ENCODE data around the gene KCNJ10. TPM values are rescaled to one million over a fixed set of nuclear protein-coding genes. Genes with fewer than 3 reads are reported as not detected.

The KCNJ10 gene
- total RNA-seq, 1 experiment from 2014 or later, result 0.68 TPM

DNA sequence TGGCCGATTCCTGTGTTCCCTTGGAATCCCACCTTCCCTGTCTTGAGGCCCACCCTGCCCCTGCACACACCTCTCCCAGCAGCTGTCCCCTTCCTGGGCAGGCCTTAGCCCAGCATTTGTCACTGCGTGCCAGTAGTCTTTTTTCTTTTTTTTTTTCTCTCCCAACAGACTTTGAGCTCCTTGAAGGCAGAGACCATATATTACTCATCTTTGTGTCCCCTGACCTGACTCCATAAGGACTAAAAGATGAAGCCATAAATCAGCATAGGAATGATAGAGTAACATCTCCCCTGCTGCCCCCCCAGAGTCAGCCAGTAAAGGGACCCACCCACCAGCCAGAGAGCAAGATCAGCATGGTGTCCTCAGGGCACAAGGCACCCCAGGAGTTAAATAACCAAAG is 65.5 kb downstream of the KCNJ10 start:
- Histone ChIP-seq H3K36me3 (ENCODE audit: control insufficient read depth, insufficient read depth, low read length) (no peaks in the 10 kb centered on the region), H3K4me3 (ENCODE audit: low read depth, low read length) (no peak overlapping the region), H3K4me1 (no peaks in the 10 kb centered on the region; the same call in 1 of the 2 replicates), H3K27me3 (replicated peaks; ENCODE audit: control insufficient read depth, insufficient read depth, low read length) (no peaks in the 10 kb centered on the region), H3K9me3 (no peaks in the 10 kb centered on the region)
- no TSS peak for BruUV-seq (replicated peaks)
- no peak for DNase-seq
- no peaks in the 10 kb centered on the region for H3K27me3 Mint-ChIP-seq (ENCODE audit: insufficient read depth, unreplicated experiment)
- no peaks in the 10 kb centered on the region for H3K36me3 Mint-ChIP-seq (ENCODE audit: insufficient read depth, unreplicated experiment)
- H3K27ac Mint-ChIP-seq (ENCODE audit: unreplicated experiment), result no peak overlapping the region
- ChIA-PET POLR2A (interaction anchor here (0.6 kb wide), 1 partner anchor 68 kb away, joined by 3 read pairs; no protein-coding TSS in a partner anchor), CTCF (interaction anchor here (0.8 to 7.1 kb wide), 3 partner anchors 68 to 195 kb away, joined by 3 to 129 read pairs (median 3); no protein-coding TSS in a partner anchor)
- no peak overlapping the region for H3K4me3 Mint-ChIP-seq (ENCODE audit: unreplicated experiment)
- H3K4me1 Mint-ChIP-seq (ENCODE audit: low read depth, unreplicated experiment), result peaks cover 8% of the 10 kb centered on the region
- no peaks in the 10 kb centered on the region for H3K9me3 Mint-ChIP-seq (ENCODE audit: unreplicated experiment)
- intact Hi-C loops (cut with micrococcal nuclease; ENCODE audit: unreplicated experiment), result no loop called here
- no peak for TF ChIP-seq CTCF (IDR thresholded peaks at IDR 0.05; ENCODE audit: insufficient read depth in 1 of 2, low read depth in 1 of 2, low read length in 1 of 2, severe bottlenecking in 1 of 2, unreplicated experiment in 1 of 2)

GRCh38 chr1:160004001-160004400 is 66.0 kb downstream of the KCNJ10 start:
- TF ChIP-seq CTCF (IDR thresholded peaks at IDR 0.05; ENCODE audit: insufficient read depth in 1 of 2, low read depth in 1 of 2, low read length in 1 of 2, severe bottlenecking in 1 of 2, unreplicated experiment in 1 of 2), result no peak
- DNase-seq, result no peak
- no peaks in the 10 kb centered on the region for H3K36me3 Mint-ChIP-seq (ENCODE audit: insufficient read depth, unreplicated experiment)
- H3K36me3 ChIP-seq (ENCODE audit: control insufficient read depth, insufficient read depth, low read length), result no peaks in the 10 kb centered on the region
- CTCF ChIA-PET, result interaction anchor here (0.8 to 7.1 kb wide), 4 partner anchors 67 to 205 kb away, joined by 3 to 129 read pairs (median 6); no protein-coding TSS in a partner anchor
- H3K27me3 Mint-ChIP-seq (ENCODE audit: insufficient read depth, unreplicated experiment), result no peaks in the 10 kb centered on the region
- peaks cover 8% of the 10 kb centered on the region for H3K4me1 Mint-ChIP-seq (ENCODE audit: low read depth, unreplicated experiment)
- H3K4me1 ChIP-seq, result no peaks in the 10 kb centered on the region; the same call in 1 of the 2 replicates
- intact Hi-C loops (cut with micrococcal nuclease; ENCODE audit: unreplicated experiment), result no loop called here
- no peaks in the 10 kb centered on the region for H3K9me3 ChIP-seq
- no peak overlapping the region for H3K4me3 Mint-ChIP-seq (ENCODE audit: unreplicated experiment)
- H3K27ac Mint-ChIP-seq (ENCODE audit: unreplicated experiment), result no peak overlapping the region
- H3K27me3 ChIP-seq (replicated peaks; ENCODE audit: control insufficient read depth, insufficient read depth, low read length), result no peaks in the 10 kb centered on the region
- BruUV-seq (replicated peaks), result no TSS peak
- no peaks in the 10 kb centered on the region for H3K9me3 Mint-ChIP-seq (ENCODE audit: unreplicated experiment)
- H3K4me3 ChIP-seq (ENCODE audit: low read depth, low read length), result no peak overlapping the region
- POLR2A ChIA-PET, result no interaction called here

DNA sequence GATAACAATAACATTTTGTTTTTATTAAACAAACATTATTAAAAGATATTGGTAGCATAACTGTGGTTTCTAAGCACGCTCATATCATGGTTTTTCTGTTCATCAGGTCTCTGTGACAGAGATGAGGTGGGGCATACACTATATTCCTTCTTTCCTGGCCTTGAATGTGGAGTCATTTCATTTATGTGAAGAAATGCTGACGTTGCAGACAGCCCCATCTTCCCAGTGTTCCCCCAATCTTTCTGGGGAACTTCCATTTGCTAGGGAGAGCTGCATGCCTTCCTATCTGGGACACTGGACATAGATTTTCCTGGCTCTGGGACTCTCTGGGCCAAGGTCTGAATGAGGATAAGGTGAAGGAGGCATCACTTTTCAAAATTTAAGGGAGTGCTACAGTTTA is 68.5 kb downstream of the KCNJ10 start:
- CTCF ChIA-PET, result interaction anchor here (0.6 to 2.4 kb wide), 2 partner anchors 95 to 203 kb away, joined by 3 to 8 read pairs; no protein-coding TSS in a partner anchor
- H3K4me1 Mint-ChIP-seq (ENCODE audit: low read depth, unreplicated experiment), result peaks cover 8% of the 10 kb centered on the region
- TF ChIP-seq CTCF (IDR thresholded peaks at IDR 0.05; ENCODE audit: insufficient read depth in 1 of 2, low read depth in 1 of 2, low read length in 1 of 2, severe bottlenecking in 1 of 2, unreplicated experiment in 1 of 2), result no peak
- H3K9me3 ChIP-seq, result no peaks in the 10 kb centered on the region
- H3K4me1 ChIP-seq, result no peaks in the 10 kb centered on the region
- H3K36me3 Mint-ChIP-seq (ENCODE audit: insufficient read depth, unreplicated experiment), result no peaks in the 10 kb centered on the region
- H3K4me3 ChIP-seq (ENCODE audit: low read depth, low read length), result no peak overlapping the region
- BruUV-seq (replicated peaks), result no TSS peak
- intact Hi-C loops (cut with micrococcal nuclease; ENCODE audit: unreplicated experiment), result no loop called here
- H3K9me3 Mint-ChIP-seq (ENCODE audit: unreplicated experiment), result no peaks in the 10 kb centered on the region
- H3K27me3 ChIP-seq (replicated peaks; ENCODE audit: control insufficient read depth, insufficient read depth, low read length), result no peaks in the 10 kb centered on the region
- no peak overlapping the region for H3K4me3 Mint-ChIP-seq (ENCODE audit: unreplicated experiment)
- H3K27ac Mint-ChIP-seq (ENCODE audit: unreplicated experiment), result no peak overlapping the region
- H3K36me3 ChIP-seq (ENCODE audit: control insufficient read depth, insufficient read depth, low read length), result no peaks in the 10 kb centered on the region
- no peaks in the 10 kb centered on the region for H3K27me3 Mint-ChIP-seq (ENCODE audit: insufficient read depth, unreplicated experiment)
- POLR2A ChIA-PET, result no interaction called here
- no peak for DNase-seq
